HG03280 (cell line): ENCODE results near the gene ACOD1.

ENCODE experiments used
- ATAC-seq: cut with Tn5 transposase; IDR thresholded peaks from one replicate; pipeline ENCODE4 v1.9.1; 2021; ENCODE audit warnings: mild to moderate bottlenecking, moderate library complexity; ENCODE audit not compliant: unreplicated experiment

Gene ACOD1

GRCh38 chr13:76983676-76984075 lies 35.4 kb downstream of the ACOD1 start:
- no peak for ATAC-seq

GRCh38 chr13:76991432-76991795 lies 43.1 kb downstream of the ACOD1 start:
- ATAC-seq, result peak; percentile 54

GRCh38 chr13:76991796-76992547 lies 43.7 kb downstream of the ACOD1 start, which contains the start of gene CLN5:
Gene CLN5, plus strand, starts transcription at chr13:76992081. Its CDS starts 18 bp downstream, at chr13:76992099.
- ATAC-seq, result peak; percentile 96

GRCh38 chr13:76992548-76993001 lies 44.3 kb downstream of the ACOD1 start:
- peak; percentile 1 for ATAC-seq

GRCh38 chr13:76993021-76993420 lies 44.7 kb downstream of the ACOD1 start:
- no peak for ATAC-seq

GRCh38 chr13:76993473-76993872 lies 45.2 kb downstream of the ACOD1 start:
- ATAC-seq, result no peak

GRCh38 chr13:76994281-76994680 lies 46.0 kb downstream of the ACOD1 start:
- ATAC-seq, result no peak

GRCh38 chr13:77000475-77000874 lies 52.2 kb downstream of the ACOD1 start:
- ATAC-seq, result no peak

- no peak for ATAC-seq
Measured at GRCh38 chr13:77001540-77001939, 53.2 kb downstream of the ACOD1 start.

GRCh38 chr13:77001963-77002587 lies 53.8 kb downstream of the ACOD1 start:
- ATAC-seq, result no peak

- no peak for ATAC-seq
Measured at GRCh38 chr13:77002590-77003190, 54.4 kb downstream of the ACOD1 start.
